ACC112 (cell line): ENCODE measurements around the gene IL1A.

ENCODE experiments used
- H2AFZ ChIP-seq: fragments of 200-600 bp; sonication (generic); one replicate; pipeline ENCODE4 v1.6.0; 2017; ENCODE audit warnings: antibody characterized with exemption, low read length; ENCODE audit not compliant: unreplicated experiment
- H3K27ac ChIP-seq: fragments of 200-600 bp; sonication (generic); 2 replicates; pipeline ENCODE4 v1.5.1; 2014; ENCODE audit warnings: low read depth, mild to moderate bottlenecking, antibody characterized with exemption, low read length, moderate library complexity
- H3K27me3 ChIP-seq: fragments of 200-600 bp; sonication (generic); 2 replicates; pipeline ENCODE4 v1.6.1; 2014; ENCODE audit warnings: mild to moderate bottlenecking, antibody characterized with exemption, low read length, moderate library complexity, mixed read lengths; ENCODE audit not compliant: insufficient read depth
- H3K36me3 ChIP-seq: fragments of 200-600 bp; sonication (generic); 2 replicates; pipeline ENCODE4 v1.6.1; 2016; ENCODE audit warnings: mild to moderate bottlenecking, antibody characterized with exemption, low read length, moderate library complexity, mixed read lengths; ENCODE audit not compliant: insufficient read depth
- H3K4me1 ChIP-seq: fragments of 200-600 bp; sonication (generic); one replicate; pipeline ENCODE4 v1.6.1; 2016; ENCODE audit warnings: low read length, mixed read lengths; ENCODE audit not compliant: insufficient read depth, unreplicated experiment, control insufficient read depth
- H3K4me3 ChIP-seq: fragments of 200-600 bp; sonication (generic); 2 replicates; pipeline ENCODE4 v1.5.1; 2014; ENCODE audit warnings: mild to moderate bottlenecking, low read depth, low read length
- H3K79me2 ChIP-seq: fragments of 200-600 bp; sonication (generic); one replicate; pipeline ENCODE4 v1.6.0; 2016; ENCODE audit warnings: low read length; ENCODE audit not compliant: control insufficient read depth, unreplicated experiment, insufficient read depth

Gene IL1A

DNA sequence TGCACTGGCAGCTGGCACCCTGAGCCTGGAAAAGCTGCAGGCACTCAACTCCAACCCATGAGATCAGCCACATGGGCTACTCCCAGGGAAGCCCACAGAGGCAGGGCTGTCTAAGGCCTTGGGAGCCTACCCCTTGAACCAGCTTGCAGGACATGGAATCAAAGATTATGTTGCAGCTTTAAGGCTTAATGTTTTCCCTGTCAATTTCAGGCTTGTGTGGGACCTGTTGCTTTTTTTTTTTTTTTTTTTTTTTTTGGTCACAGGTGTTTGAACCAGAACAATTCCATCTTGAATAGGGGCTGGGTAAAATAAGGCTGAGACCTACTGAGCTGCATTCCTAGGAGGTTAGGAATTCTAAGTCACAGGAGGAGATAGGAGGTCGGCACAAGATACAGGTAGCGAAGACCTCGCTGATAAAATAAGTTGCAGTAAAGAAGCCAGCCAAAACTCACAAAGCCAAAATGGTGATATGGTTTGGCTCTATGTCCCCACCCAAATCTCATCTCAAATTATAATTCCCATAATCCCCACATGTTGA is 7.5 kb upstream of the IL1A start:
- H3K79me2 ChIP-seq: no peaks in the 10 kb centered on the region
- no peaks in the 10 kb centered on the region for H3K36me3 ChIP-seq
- no peak overlapping the region for H3K4me3 ChIP-seq
- H3K27me3 ChIP-seq: no peaks in the 10 kb centered on the region
- no peak overlapping the region for H2AFZ ChIP-seq
- no peak overlapping the region for H3K27ac ChIP-seq
- H3K4me1 ChIP-seq: peaks cover 24% of the 10 kb centered on the region

- Histone ChIP-seq H3K36me3 (no peaks in the 10 kb centered on the region), H3K27ac (no peak overlapping the region), H2AFZ (no peak overlapping the region), H3K27me3 (no peaks in the 10 kb centered on the region), H3K4me1 (peaks cover 24% of the 10 kb centered on the region), H3K79me2 (no peaks in the 10 kb centered on the region), H3K4me3 (no peak overlapping the region)
These were observed 6.7 kb upstream of the IL1A start for GRCh38 chr2:112791019-112791418.

GRCh38 chr2:112790305-112790704 is 6.0 kb upstream of the IL1A start:
- Histone ChIP-seq H2AFZ (no peak overlapping the region), H3K27me3 (no peaks in the 10 kb centered on the region), H3K36me3 (no peaks in the 10 kb centered on the region), H3K79me2 (no peaks in the 10 kb centered on the region), H3K4me1 (peaks cover 24% of the 10 kb centered on the region), H3K27ac (no peak overlapping the region), H3K4me3 (no peak overlapping the region)

DNA sequence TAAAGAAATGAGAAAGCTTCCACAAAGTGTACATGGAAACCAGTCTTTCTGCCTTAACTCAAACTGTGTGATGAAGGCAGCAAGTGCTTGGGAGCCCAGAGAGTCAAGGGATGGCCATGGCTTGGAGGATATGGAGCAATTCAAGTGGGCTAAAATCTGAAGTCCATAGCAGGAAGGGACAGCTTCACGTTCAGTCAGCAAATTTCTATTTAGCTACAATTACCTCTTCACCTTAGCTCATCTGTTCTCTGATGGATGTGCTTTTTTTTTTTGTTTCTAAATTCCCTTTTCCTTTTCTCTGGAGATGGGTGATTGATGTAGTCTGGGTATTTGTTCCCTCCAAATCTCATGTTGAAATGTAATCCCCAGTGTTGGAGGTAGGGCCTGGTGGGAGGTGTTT is 4.9 kb upstream of the IL1A start:
- H3K27ac ChIP-seq: no peak overlapping the region
- peaks cover 12% of the 10 kb centered on the region for H3K4me1 ChIP-seq
- H2AFZ ChIP-seq: no peak overlapping the region
- no peaks in the 10 kb centered on the region for H3K79me2 ChIP-seq
- no peaks in the 10 kb centered on the region for H3K36me3 ChIP-seq
- H3K4me3 ChIP-seq: no peak overlapping the region
- no peaks in the 10 kb centered on the region for H3K27me3 ChIP-seq

GRCh38 chr2:112788653-112789052 is 4.4 kb upstream of the IL1A start:
- H3K79me2 ChIP-seq: no peaks in the 10 kb centered on the region
- no peak overlapping the region for H2AFZ ChIP-seq
- H3K4me3 ChIP-seq: no peak overlapping the region
- H3K27me3 ChIP-seq: no peaks in the 10 kb centered on the region
- H3K4me1 ChIP-seq: peaks cover 7% of the 10 kb centered on the region
- no peak overlapping the region for H3K27ac ChIP-seq
- H3K36me3 ChIP-seq: no peaks in the 10 kb centered on the region

- Histone ChIP-seq H3K4me3 (no peak overlapping the region), H3K27ac (no peak overlapping the region), H3K79me2 (no peaks in the 10 kb centered on the region), H3K4me1 (no peaks in the 10 kb centered on the region), H3K36me3 (no peaks in the 10 kb centered on the region), H3K27me3 (no peaks in the 10 kb centered on the region), H2AFZ (no peak overlapping the region)
These were observed 3.6 kb upstream of the IL1A start for GRCh38 chr2:112787729-112788393.

DNA sequence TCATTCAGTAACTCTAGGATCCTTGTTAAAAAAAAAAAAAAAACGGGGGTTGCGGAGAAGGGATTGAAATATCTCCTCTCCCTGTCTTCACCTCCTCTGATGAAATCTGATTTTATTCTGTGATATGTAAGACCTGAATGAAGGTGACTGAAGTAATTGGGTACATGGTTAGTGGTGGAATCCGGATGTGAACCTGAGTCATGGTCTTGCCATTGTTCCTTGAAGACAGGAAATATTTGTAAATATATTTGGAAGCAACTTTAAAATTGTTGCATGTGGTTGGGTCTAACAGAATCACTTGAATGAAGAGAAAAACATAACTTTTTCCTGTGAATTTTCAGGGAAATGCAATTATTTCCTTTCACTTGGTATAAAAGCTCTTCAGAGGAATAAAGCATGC is 3.0 kb upstream of the IL1A start:
- Histone ChIP-seq H2AFZ (no peak overlapping the region), H3K36me3 (no peaks in the 10 kb centered on the region), H3K27ac (no peak overlapping the region), H3K4me1 (no peaks in the 10 kb centered on the region), H3K4me3 (no peak overlapping the region), H3K27me3 (no peaks in the 10 kb centered on the region), H3K79me2 (no peaks in the 10 kb centered on the region)

DNA sequence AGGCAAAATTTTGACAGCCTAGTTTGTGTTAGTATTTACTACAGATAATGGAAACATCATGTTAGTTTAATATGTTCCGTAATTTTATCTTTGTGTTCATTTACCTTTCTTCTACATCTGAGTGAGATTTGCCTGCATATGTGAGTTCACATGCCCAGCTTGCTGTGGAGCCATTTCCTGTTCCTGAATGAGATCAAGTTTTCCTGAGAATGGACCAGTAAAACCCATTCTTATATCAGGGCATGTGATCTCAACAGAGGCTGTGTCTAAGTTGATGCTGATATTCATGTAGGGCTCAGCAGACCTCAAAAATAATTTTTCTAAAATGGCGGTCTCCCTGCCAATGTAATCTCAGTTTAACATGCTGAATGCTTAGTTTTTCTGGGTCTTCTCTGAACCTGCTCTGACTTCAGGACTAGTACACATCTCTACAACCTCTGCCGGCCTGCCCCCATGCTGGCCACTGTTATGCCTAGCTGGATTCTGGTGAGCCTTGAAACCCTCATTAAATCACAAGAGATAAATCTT is 1.0 kb downstream of the IL1A start:
- peak overlapping the region; percentile 57; the same call in 1 of the 2 replicates for H3K4me3 ChIP-seq
- H2AFZ ChIP-seq: no peak overlapping the region
- H3K4me1 ChIP-seq: no peaks in the 10 kb centered on the region
- H3K27me3 ChIP-seq: no peaks in the 10 kb centered on the region
- no peak overlapping the region for H3K27ac ChIP-seq
- H3K36me3 ChIP-seq: no peaks in the 10 kb centered on the region
- no peaks in the 10 kb centered on the region for H3K79me2 ChIP-seq

GRCh38 chr2:112782234-112782799 is 2.0 kb downstream of the IL1A start:
- Histone ChIP-seq H2AFZ (no peak overlapping the region), H3K27ac (no peak overlapping the region)

DNA sequence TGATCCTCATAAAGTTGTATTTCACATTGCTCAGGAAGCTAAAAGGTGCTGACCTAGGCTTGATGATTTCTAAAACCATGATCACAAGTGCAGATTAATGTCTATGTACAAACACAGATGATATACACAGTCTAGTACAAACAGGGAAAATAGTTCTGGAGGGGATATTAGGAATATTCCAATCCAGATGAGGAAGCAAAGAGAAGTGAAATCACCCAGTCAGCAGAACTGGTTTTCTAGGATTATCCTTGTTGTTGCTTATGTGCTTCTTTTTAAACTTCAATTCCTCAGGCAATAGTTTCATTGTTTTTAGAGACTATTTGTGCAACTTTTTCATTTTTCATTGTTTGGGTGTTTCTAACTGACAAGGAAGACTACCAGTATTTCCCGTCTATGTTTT is 4.7 kb downstream of the IL1A start:
- no peak overlapping the region for H3K4me3 ChIP-seq
- H3K27ac ChIP-seq: no peak overlapping the region
- no peaks in the 10 kb centered on the region for H3K79me2 ChIP-seq
- no peaks in the 10 kb centered on the region for H3K4me1 ChIP-seq
- no peaks in the 10 kb centered on the region for H3K36me3 ChIP-seq
- H3K27me3 ChIP-seq: no peaks in the 10 kb centered on the region
- no peak overlapping the region for H2AFZ ChIP-seq

More at GRCh38 chr2:112782234-112782799, 2.0 kb downstream of the IL1A start:
- H3K36me3 ChIP-seq: no peaks in the 10 kb centered on the region
- no peaks in the 10 kb centered on the region for H3K27me3 ChIP-seq
- H3K79me2 ChIP-seq: no peaks in the 10 kb centered on the region
- H3K4me1 ChIP-seq: no peaks in the 10 kb centered on the region
- H3K4me3 ChIP-seq: no peak overlapping the region

DNA sequence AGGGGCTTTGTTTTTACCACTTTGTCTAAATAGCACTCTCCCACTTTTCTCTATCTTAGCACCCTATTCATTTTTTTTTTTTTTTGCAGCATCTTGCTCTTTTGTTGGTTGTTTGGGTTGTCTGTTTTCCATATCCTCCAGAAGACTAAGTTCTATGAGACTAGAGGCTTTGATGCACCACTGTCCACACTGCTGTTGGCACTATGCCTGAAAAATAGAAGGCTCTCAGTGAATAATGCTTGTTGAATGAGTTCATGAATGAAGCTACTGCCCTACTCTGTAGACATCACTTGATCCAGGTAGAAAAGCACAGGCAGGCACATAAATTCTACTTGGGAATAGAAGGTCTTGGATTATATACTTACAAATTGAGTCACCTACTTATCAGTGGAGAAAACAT is 7.3 kb downstream of the IL1A start:
- Histone ChIP-seq H3K4me3 (no peak overlapping the region), H2AFZ (no peak overlapping the region), H3K79me2 (no peaks in the 10 kb centered on the region), H3K27ac (no peak overlapping the region), H3K4me1 (no peaks in the 10 kb centered on the region), H3K27me3 (no peaks in the 10 kb centered on the region), H3K36me3 (no peaks in the 10 kb centered on the region)
